ENCODE measurements around the gene ADARB2. TPM values are rescaled to one million over a fixed set of nuclear protein-coding genes. Genes with fewer than 3 reads are reported as not detected.

The ADARB2 gene
- total and polyA plus RNA-seq, 11 donors = 0.07 to 1.2 (median 0.28) TPM; not detected in 4

DNA sequence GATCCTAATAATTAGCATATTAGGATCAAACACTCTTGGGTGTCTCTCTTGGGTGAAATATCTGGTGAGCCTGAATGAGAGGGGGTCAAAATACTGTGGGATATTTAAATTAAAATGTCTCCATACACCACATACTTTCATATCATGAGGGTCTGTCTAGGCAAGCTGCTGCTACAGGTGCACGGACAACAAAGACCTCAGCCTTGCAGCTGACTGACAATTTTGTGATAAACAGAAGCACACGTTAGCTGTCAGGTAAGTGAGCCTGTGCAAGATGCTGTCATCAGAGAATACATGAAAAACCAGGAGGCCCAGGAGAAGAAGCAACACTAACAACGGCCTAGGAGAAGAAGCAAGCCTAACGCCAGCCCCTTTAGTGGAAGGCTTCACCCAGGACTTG lies 247.5 kb downstream of the ADARB2 start:
- no peak for ATAC-seq

DNA sequence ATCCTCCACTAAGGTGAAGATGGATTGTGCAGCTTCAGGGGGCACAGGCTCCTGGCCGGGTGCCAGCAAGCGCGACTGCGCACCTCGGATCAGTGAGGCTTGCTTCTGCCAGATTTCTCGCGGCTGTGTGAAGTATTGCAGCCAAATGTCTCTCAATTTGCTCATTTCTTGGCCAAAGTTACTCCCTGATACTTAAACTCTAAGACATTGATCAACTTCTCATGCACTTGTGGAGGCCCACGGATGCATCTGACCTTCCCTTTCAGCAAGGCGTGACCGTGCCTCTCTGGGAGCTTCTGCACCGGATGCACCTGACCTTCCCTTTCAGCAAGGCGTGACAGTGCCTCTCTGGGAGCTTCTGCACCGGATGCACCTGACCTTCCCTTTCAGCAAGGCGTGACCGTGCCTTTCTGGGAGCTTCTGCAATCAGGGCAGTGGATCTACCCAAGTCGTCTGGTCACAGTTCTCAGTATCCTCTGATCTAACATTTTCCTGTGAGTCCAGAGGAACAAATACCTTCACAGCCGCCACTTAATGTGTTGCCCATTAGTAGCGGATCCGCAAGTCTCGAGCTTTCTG lies 248.3 kb downstream of the ADARB2 start:
- 81 to 85% (median 82%) methylated on average over 20 of the region's 20 CpGs for WGBS, 4 donors
- Histone ChIP-seq H3K9me3 (no peaks in the 10 kb centered on the region), H3K4me1 (no peaks in the 10 kb centered on the region), H3K27ac (no peak overlapping the region), H3K4me3 (no peak overlapping the region), H3K36me3 (no peaks in the 10 kb centered on the region), H3K27me3 (peaks cover 0 to 18% (median 0%) of the 10 kb centered on the region in 9 donors)
- DNase-seq = peak in 1 of 5 donors; percentile 21
- intact Hi-C loops (cut with DNase I) = no loop called here
- no peak for ATAC-seq
- no peak for TF ChIP-seq CTCF (IDR thresholded peaks at IDR 0.05)
- no peak for TF ChIP-seq POLR2A (IDR thresholded peaks at IDR 0.05)

More for the DNA sequence above, 247.5 kb downstream of the ADARB2 start:
- no peak for DNase-seq
- no peaks in the 10 kb centered on the region for H3K4me1 ChIP-seq
- TF ChIP-seq CTCF (IDR thresholded peaks at IDR 0.05) (no peak), POLR2A (IDR thresholded peaks at IDR 0.05) (no peak)
- H3K27ac ChIP-seq = no peak overlapping the region
- WGBS, 4 donors = 79 to 80% (median 80%) methylated on average over 4 of the region's 4 CpGs
- no peak overlapping the region for H3K4me3 ChIP-seq
- H3K27me3 ChIP-seq = peaks cover 0 to 15% (median 0%) of the 10 kb centered on the region in 9 donors
- intact Hi-C loops (cut with DNase I) = no loop called here
- no peaks in the 10 kb centered on the region for H3K9me3 ChIP-seq
- no peaks in the 10 kb centered on the region for H3K36me3 ChIP-seq

DNA sequence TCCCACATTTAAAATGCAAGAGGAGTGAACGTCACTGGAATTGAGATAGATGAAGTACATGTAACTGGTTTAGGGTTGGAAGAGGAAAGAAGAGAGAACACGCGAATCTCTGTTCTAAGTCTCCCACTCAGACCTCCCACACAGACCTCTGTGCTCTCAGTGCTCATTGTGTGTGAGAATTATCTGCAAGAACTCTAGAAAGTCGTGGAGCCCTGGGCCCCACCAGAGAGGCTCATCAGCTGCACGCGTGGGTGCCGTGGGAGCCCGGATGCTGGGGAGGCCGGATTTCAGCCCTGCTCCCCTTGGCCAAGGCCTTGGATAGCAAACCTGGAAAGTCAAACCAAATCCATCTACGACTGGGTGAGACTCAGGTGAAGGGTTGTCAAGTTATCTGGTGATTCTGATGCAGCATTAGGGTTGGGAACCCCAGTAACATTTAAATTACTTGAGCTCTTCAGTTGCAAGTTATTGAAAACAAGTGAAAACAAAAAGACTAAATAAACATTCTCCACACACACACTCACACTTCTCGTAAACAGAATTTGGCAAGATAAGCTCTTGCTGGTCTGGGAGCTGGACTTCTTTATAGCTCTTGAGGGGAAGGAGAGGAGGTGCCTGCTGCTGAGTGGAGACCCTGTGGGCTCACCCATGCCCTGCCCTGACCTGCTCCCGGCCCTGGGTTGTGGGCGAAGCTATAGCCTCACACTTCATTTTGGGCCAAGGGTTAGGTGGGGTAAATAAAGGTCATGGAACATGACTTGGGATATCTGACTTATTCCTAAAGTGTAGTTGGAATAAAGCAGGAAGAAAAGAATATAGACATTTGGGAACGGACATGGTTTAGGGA lies 250.3 kb downstream of the ADARB2 start:
- 75 to 82% (median 80%) methylated on average over 14 of the region's 14 CpGs for WGBS, 4 donors
- Histone ChIP-seq H3K27ac (no peak overlapping the region), H3K4me1 (no peaks in the 10 kb centered on the region), H3K27me3 (peaks cover 0 to 8% (median 0%) of the 10 kb centered on the region in 9 donors), H3K9me3 (no peaks in the 10 kb centered on the region), H3K36me3 (no peaks in the 10 kb centered on the region), H3K4me3 (no peak overlapping the region)
- intact Hi-C loops (cut with DNase I) = no loop called here
- ATAC-seq (no peak), DNase-seq (no peak)
- TF ChIP-seq POLR2A (IDR thresholded peaks at IDR 0.05) = no peak
- TF ChIP-seq CTCF (IDR thresholded peaks at IDR 0.05) = no peak

GRCh38 chr10:1485357-1485756 lies 252.0 kb downstream of the ADARB2 start:
- ATAC-seq (no peak), DNase-seq (no peak)
- intact Hi-C loops (cut with DNase I) = no loop called here
- Histone ChIP-seq H3K27ac (no peak overlapping the region), H3K27me3 (peaks cover 0 to 8% (median 0%) of the 10 kb centered on the region in 9 donors), H3K4me3 (no peak overlapping the region), H3K36me3 (no peaks in the 10 kb centered on the region), H3K4me1 (no peaks in the 10 kb centered on the region), H3K9me3 (no peaks in the 10 kb centered on the region)
- WGBS, 4 donors = 90 to 95% (median 92%) methylated on average over 11 to 12 of the region's 12 CpGs
- TF ChIP-seq POLR2A (IDR thresholded peaks at IDR 0.05) (no peak), CTCF (IDR thresholded peaks at IDR 0.05) (no peak)
